NCI-H146 treated with DMSO at 0.1 percent for 48 hours (cell line): ENCODE measurements around the gene UMODL1.
A peak's percentile ranks its signal among the peaks of the same experiment; 100 is the strongest.

ENCODE experiments used
- DNase-seq: peaks from one replicate; lab custom pipeline; 2025; ENCODE audit not compliant: unreplicated experiment; lab: John Stamatoyannopoulos, UW

UMODL1 gene

DNA sequence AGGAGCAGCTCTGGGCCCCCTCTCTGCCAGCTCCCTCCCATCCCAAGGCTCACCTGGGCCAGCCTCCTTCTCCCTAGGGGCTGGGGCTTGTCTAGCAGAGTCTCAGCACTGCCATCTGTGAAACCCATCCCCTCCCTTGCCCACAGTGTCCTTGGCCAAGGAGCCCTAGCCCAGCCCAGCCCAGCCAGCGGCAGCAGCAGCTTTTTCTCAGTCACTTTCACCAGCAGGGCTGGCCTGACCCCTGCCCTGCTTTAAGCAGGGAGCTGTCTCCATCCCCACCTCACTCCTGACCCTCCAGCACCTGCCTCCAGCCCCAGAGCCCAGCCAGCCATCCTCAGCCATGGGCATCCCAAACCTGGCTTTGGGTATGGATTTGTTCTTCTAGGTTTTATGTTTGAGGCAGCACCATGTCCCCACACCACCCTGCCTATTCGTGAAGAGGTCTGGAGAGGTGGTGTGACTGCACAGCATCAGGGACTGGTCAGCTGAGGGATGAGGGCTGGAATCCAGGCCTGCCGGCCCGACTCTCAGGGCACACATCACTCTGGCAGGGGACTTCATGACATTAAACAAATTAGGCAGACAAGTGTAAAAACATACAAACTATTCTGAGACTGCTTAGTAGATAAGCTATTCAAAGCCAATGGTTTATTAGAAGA is 111.7 kb downstream of the UMODL1 start:
- no peak for DNase-seq

DNA sequence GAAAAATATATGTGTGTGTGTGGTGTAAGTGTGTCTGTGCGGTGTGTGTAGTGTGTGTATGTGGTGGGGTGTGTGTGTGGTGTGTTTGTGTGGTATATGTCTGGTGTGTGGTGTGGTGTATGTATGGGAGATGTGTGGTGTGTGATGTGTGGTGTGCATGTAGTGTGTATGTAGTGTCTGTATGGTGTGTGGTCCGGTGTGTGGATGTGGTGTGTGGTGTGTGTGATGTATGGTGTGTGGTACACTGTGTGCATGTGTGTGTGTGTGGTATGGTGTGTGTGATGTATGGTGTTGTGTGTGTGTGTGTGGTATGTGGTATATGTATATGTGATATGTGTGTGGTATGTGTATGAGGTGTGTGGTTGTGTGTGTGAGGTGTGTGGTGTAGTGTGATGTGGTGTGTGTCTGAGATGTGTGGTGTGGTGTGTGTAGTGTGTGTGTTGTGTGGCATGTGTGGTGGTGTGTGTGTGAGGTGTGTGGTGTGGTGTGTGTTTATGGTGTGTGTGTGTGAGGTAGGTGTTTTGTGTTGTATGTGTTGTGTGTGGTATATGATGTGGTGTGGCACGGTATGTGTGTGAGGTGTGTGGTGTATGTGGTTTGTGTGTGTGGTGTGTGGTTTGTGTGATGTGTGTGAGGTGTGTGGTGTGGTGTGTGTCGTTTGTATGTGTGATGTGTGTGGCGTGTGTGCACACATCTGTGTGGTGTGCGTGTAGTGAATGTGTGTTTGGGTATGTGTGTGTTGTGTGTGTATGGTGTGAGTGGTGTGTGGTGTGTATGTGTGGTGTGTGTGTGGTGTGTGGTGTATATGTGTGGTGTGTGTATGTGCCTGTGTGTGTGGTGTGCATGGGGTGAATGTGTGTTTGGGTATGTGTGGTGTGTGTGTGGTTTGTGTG is 112.5 kb downstream of the UMODL1 start:
- DNase-seq = no peak

DNA sequence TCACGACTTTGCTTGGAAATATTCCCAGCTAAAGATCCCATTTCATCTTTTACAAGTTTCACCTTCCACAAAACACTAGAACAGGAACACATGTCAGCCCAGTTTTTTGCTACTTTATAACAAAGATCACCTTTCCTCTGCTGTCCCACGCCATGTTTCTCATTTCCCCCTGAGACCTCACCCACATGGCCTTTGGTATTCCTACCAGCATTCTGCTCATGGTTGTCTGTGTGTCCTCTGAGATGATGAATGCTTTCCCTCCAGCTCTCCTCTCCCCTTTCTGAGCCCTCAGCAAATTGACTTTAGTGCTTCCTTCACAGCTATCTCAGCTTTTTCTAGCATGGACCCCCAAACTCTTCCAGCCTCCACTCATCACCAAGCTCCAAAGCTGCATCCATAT is 115.5 kb downstream of the UMODL1 start:
- DNase-seq = no peak

DNA sequence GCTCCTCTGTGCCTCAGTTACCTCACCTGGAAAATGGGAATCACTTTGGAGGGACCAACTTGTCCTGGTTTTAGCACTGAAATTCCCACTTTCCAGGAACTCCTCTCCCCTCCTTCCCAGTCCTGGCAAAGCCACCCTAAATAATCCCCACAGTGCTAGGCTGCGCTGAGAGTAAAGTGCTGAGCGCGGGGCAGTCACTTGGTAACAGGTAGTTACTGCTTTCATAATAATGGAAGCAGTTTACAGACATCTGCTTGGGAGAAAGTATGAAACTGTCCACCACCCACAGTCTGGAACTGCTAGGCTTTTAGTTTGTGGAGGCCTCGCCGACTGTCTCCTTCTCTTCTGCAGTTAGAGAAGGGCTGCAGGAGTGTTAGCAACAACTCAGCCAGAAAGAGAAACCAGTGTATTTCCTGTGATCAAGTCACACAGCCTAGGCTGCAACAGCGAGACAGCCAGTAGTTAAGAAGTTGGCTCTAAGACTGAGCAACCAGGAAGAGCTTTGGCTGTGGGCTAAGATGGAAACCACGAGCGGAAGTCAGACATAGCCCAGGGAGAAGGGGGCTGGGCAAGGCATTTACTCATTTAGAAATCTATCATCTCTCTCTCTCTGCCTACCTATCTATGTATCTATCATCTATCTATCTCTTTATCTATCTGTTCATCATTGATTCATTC is 117.0 kb downstream of the UMODL1 start:
- DNase-seq = no peak

DNA sequence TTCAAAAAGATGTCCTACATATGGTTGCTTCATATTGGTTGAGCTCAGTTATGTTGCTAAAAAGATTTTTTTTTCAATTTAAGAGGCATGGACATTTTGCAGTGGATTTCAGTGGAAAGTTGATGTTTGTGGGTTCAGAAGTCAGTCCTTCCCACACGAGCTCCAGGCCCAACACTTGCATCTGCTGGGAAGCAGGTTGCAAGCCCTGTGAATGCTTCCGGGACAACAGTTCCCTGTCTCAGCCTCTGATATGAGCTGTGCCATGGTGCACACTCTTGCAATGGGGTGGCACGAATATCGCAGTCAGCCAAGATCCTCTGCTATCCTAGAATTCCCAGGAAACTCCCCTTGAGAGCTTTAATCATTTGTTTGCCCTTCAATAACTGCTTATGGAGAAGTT is 117.5 kb downstream of the UMODL1 start:
- no peak for DNase-seq

DNA sequence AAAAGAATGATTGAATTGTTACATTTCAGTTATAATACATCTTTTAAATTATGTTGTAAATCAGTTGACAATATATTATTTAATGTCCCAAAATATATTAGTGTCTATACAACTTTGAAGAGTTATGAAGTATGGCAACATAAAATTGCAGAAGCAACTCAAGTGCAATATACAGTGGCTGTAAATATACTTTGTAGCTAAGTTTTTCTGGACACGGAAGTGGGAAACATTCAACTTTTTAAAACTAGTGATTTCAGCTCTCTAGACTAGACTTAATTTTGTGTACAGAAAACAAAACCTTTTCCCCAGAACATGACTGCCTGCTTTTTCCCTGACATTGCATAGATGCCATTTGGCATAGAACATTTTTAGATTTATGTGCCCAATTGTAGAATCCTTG is 118.3 kb downstream of the UMODL1 start:
- DNase-seq = no peak

DNA sequence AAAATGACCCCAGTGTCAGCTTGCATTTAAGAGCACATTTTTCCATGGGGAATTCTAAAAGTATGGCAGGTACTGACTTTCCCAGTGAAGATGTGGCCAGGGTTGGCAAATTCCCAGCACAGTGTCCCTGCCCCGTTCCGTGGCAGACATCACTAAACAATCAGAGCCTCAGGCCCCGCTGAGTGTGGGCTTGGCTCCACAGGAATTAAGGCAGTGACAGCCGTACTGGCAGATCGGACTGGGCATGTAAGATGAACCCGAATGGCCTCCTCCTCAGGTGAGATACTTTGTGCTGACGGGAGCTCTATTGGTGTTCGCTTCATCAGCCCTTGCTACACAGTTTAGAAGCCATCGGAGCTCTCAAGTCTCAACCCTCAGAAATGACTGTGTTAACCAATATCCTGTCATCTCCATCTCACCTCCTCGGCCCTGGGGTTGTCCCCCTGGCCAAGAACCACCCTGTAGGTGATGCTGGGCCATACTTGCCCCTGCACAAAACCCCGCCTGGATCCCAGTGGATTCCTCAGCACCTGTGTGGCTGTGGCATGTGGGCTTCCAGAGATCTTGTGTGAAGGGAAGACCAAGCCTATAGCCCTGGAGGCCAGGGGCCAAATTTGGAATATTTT is 118.9 kb downstream of the UMODL1 start:
- no peak for DNase-seq

DNA sequence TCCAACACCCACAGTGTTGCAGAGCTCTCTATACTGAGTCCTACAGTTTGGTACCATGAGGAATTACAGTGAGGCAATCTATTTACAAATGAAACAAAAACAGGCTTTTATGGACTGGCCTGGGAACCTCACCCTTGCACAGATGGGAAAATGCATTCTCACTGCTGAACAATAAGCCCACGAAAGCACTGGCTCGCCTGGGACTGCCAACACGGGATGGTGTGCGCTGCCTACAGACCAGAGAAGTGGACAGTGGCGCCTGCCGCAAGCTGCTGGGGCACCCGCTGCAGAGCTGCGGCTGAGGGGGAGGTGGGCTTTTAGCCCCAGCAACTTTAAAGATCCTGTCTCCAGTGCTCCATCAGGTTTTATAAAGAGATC is 119.4 kb downstream of the UMODL1 start:
- no peak for DNase-seq

DNA sequence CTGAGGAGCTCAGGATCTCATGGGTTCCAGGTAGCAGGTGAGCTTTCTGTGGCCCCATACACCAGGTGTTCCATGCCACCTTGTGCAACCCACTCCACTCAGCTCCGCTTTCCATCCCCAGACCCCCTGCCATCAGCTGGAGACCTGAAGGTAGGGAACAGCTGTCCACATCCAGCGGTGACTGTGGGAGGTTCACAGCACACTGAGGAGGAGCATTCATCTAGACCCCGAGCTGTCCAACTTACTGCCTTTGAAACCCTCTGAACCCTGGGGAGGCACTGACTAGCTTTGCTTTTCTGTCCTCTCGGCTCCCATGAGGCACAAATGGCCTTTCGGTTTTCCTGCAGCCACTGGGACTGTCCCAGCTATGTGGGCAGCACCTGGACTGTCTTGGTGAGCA is 119.9 kb downstream of the UMODL1 start:
- DNase-seq = no peak

DNA sequence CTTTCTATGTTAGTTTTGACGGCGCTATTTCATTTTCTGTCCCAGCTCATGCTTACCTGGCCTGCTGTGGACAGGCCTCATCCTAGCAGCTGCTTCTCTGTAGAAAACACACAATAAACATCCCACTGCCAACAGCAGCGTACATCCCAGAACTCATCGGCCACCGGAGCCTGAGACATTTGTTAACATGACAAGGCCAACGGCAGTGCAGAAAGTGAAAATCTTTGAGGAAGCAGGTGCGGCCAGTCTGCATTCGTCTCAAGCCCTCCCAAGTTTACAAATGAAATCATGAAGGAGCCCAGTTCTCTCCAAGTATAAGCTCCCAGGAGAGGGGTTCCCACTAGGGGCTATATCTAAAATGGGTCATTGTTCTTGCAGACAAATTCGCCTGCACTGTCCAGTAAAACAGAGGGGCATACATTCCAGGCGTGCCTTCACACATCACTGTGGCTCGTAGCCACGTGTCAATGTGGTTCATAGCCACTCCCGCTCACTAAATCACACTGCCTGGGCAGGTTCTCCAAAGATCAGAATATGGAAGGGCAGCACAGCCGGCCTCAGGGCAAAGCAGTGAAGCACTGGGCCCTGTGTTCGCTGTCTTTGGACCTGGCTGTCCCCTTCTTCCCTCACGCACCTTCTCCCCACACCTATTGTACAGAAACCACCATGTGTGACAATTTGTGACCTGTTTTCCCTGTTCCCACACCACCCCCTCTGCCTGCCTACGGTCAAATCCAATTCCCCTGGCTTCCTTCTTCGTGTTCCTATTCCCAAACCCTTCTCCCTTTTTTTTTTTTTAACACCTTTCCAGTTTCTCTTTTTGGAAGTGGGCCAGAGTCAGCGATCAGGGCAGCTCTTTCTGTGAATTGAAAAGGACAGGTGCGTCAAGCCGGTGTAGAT is 120.8 kb downstream of the UMODL1 start:
- DNase-seq = peak; percentile 23
